Measurements from ENCODE around the gene CARD10.

CARD10 gene

GRCh38 chr22:37508431-37508992 lies 10.7 kb downstream of the CARD10 start:
- no peak for DNase-seq (ENCODE audit: low read depth)
- TF ChIP-seq CTCF (conservative IDR thresholded peaks at IDR 0.05; ENCODE audit: control insufficient read depth, insufficient read depth, low read depth, low read length) = no peak
- no peak overlapping the region for H3K4me3 ChIP-seq (ENCODE audit: control insufficient read depth, low read depth, low read length)

GRCh38 chr22:37507731-37508130 lies 11.5 kb downstream of the CARD10 start:
- DNase-seq (ENCODE audit: low read depth) = no peak
- no peak for TF ChIP-seq CTCF (conservative IDR thresholded peaks at IDR 0.05; ENCODE audit: control insufficient read depth, insufficient read depth, low read depth, low read length)

GRCh38 chr22:37505989-37506388 lies 13.2 kb downstream of the CARD10 start:
- no peak overlapping the region for H3K4me3 ChIP-seq (ENCODE audit: control insufficient read depth, low read depth, low read length)
- no peak for DNase-seq (ENCODE audit: low read depth)
- no peak for TF ChIP-seq CTCF (conservative IDR thresholded peaks at IDR 0.05; ENCODE audit: control insufficient read depth, insufficient read depth, low read depth, low read length)

More at GRCh38 chr22:37507731-37508130, 11.5 kb downstream of the CARD10 start:
- H3K4me3 ChIP-seq (ENCODE audit: control insufficient read depth, low read depth, low read length) = no peak overlapping the region

- TF ChIP-seq CTCF (conservative IDR thresholded peaks at IDR 0.05; ENCODE audit: control insufficient read depth, insufficient read depth, low read depth, low read length) = no peak
- DNase-seq (ENCODE audit: low read depth) = no peak
- no peak overlapping the region for H3K4me3 ChIP-seq (ENCODE audit: control insufficient read depth, low read depth, low read length)
These were observed 13.7 kb downstream of the CARD10 start for GRCh38 chr22:37505565-37505964.

- DNase-seq (ENCODE audit: low read depth) = no peak
- TF ChIP-seq CTCF (conservative IDR thresholded peaks at IDR 0.05; ENCODE audit: control insufficient read depth, insufficient read depth, low read depth, low read length) = no peak
These were observed 14.3 kb downstream of the CARD10 start for GRCh38 chr22:37504964-37505363.

GRCh38 chr22:37503850-37504249 lies 15.4 kb downstream of the CARD10 start:
- TF ChIP-seq CTCF (conservative IDR thresholded peaks at IDR 0.05; ENCODE audit: control insufficient read depth, insufficient read depth, low read depth, low read length) = no peak
- no peak for DNase-seq (ENCODE audit: low read depth)
- no peak overlapping the region for H3K4me3 ChIP-seq (ENCODE audit: control insufficient read depth, low read depth, low read length)

More at GRCh38 chr22:37504964-37505363, 14.3 kb downstream of the CARD10 start:
- no peak overlapping the region for H3K4me3 ChIP-seq (ENCODE audit: control insufficient read depth, low read depth, low read length)
